Endothelial cell of hepatic sinusoid (primary cell): ENCODE measurements around the gene CACTIN.
"Not testable (repeated sequence)": the region's sequence is repeated elsewhere in the genome, so short reads cannot be mapped to it uniquely, and the experiment has no call there.

Experiments
- in situ Hi-C: cut with HindIII; loops from 2 replicates; pipeline ENCODE4 v1.10.0; 2017; ENCODE audit warnings: low sequenced_read_pairs

Gene CACTIN

DNA sequence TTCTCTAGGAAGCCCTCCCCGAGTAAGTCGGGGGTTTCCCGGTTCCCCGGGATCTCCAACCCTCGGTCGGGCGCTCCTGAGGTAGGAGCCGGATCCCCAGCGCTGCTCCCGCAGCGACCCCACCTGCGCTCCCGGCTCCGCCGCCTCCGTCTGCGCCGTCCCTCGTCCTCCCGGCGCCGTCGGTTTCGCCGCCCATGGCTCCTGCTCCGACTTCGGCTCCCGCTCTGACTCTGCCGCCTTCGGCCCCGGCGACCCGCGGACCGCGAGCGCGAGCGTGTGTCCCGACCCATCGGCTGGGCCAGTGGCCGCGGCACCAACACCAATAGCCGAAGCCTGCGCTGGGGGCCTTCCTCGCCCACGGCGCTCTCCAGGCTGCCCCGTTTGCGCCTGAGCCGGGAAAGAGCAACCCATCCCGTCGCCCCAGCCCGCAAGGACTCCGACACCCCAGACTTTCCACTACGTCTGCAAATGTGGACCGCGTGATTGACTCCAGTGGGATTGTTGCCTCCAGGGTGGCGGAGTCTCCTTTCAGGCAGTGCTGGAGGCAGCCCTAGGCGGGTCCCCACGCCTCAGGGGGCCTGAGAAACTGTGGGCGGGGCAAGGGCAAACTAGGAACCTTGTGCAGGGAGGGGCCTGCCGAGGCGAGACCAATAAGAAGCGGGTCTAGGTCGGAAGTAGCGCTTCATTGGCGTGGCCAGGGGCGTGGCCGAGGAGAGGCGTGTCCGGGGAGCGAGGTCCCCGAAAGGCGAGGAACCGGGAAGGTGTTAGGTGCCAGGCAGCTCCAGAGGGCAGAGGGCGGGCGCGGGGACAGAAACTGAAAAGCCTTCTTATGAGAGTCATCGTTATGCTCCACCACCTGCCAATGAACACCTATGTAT lies at the start of gene CACTIN:
Gene CACTIN, minus strand, starts transcription at position 318 of the 878 bp plus-strand sequence. Its CDS starts 28 bp downstream, at position 290.
- in situ Hi-C loops: loop anchor here (5.0 kb wide), 1 partner anchor 89 kb away; the partner anchor contains the start of gene TEKTIP1

DNA sequence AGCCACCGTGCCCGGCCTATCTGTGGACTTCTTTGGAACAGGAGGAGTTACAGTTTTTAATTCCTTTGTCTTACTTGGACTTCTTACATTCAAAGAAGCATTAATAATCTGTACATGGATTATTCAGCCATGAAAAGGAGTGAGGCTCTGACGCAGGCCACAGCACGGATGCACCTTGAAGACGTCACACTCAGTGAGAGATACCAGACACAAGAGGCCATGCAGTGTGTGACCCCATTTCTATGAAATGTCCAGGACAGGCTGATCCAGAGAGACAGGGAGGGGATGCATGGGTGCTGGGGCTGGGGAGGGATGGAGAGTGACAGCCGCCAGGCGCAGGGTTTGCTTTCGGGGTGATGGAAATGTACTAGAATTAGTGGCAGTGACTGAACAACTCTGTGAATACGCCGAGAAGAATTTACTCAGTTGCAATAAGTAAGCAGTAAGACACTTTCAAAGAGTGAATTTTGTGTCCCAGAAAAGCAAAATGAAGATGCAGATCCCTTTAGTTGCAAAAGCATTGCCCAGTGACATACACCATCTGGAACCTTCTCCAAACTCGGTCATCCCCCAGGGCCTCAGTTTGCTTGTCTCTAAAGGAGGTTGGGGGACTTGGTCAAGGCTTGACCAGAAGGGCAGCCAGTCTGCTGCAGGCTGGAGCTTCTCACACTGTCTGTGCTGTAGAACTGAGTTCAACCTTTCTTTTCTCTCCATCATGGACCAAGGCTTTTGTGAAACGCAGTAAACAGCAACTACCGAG lies 48.4 kb upstream of the CACTIN start:
- in situ Hi-C loops: no loop called here

DNA sequence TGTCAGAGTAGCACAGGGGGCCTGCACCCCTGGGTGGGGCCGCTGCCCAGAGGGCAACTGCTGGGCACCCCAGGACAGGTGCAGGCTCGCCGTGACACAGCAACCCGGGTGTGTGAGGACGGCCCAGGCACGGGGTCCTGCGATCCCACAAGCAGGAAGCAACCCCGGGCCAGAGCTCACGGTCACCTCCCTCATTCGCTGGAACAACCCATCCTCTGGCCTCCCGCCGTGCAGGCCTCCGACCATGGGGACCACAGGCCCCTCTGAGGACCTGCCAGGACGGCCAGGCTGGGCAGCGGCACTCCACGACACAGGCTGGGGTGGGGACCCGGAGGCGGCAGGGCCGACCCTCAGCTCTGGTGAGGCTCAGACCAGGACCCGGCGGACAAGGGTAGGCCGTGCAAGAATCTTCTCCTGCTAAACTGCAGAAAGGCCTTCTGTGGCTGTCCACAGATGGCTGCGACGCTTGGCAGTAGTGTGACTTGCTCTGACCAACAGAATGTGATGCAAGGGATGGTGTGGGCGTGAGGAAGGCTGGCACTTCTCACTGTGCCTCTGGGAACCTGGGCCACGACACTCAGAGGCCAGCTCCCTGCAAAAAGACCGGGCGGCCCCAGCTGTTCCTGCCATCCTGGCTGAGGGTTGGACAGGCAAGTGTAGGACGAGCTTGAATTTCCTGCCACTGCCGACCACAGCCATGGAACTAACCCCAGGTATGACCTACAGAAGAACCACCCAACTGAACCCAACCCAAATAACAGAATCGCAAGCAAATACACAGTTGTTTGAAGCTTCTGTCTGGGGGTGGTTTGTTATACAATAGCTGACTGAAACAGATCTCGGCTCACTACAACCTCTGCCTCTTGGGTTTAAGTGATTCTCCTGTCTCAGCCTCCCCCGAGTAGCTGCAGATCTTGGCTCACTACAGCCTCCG lies 47.2 kb upstream of the CACTIN start:
- in situ Hi-C loops: no loop called here

DNA sequence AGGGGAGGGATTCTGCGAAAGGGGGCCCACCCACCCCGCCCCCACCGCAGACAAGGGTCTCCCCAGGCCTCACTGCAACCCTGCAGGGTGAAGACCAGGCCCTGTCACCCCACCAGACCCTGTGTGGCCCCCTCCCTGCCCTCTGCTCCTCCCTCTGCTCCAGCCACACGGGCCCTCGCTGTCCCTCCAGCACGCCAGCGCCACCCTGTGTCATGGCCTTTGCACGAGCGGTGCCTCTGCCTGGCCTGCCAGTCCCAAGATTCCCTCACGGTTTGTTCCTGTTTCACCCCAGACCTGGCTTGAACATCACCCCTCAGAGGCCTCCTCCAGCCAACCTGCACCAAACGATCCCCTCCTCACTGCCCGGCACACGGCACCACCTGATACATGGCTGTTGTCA lies 46.4 kb upstream of the CACTIN start:
- in situ Hi-C loops: no loop called here

DNA sequence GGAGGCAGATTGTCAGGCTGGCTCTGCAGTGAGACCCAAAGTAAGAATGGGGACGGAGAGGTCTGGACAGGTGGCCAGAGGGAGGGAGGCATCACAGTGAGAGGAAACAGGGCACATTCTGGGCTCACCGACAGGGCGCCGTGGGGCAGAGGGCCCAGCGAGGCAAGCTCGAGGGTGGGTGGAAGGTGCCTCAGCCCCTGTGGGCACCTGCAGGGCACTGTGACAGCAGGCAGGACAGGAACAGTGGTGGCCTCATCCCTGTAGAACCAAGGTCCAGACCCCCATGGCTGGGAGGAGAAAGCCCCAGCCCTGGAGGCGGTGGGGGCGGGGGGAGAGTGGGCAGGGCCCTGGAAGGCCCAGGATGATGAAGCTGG lies 46.0 kb upstream of the CACTIN start:
- in situ Hi-C loops: no loop called here

DNA sequence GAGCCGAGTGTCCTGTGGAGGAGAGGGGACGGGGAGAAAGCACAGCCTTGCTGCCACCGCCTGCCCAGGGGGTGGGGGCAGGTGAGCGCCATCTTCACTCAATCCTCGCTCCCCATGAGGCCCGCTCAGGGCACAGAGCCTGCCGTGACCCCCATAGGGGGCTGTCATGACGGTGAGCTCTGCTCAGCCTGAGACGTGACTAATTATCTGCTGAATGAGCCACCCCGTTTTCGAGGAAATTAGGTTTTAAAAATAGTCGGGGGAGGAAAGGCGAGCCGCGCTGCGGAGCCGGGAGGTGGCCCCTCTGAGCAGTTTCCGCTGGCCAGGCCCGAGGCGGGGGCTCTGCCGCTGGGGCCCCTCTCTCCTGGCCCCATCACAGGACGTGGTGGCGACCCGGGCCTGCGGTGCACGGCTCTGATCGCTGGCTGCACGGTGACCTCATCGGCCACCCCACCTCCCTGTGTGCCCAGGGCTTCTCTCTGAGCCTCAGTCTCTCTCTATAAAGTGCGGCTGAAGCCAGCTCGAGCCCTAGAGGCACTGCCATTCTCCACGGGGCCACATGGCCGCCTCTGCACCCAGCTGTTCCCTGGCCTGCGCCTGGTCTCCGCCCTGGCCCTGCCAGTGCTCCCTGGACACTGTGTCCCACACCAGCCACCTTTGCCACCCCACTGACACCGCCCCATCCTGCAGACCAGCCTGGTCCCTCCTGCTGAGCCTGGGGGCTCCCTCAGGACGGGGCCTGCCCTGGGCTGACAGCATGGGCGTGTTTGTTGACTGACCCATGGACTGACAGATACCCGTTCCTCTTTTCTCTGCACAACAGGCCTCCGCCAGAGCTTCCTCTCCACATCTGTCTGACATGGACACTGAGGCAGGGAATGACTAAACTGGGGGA lies 45.3 kb upstream of the CACTIN start:
- in situ Hi-C loops: no loop called here

DNA sequence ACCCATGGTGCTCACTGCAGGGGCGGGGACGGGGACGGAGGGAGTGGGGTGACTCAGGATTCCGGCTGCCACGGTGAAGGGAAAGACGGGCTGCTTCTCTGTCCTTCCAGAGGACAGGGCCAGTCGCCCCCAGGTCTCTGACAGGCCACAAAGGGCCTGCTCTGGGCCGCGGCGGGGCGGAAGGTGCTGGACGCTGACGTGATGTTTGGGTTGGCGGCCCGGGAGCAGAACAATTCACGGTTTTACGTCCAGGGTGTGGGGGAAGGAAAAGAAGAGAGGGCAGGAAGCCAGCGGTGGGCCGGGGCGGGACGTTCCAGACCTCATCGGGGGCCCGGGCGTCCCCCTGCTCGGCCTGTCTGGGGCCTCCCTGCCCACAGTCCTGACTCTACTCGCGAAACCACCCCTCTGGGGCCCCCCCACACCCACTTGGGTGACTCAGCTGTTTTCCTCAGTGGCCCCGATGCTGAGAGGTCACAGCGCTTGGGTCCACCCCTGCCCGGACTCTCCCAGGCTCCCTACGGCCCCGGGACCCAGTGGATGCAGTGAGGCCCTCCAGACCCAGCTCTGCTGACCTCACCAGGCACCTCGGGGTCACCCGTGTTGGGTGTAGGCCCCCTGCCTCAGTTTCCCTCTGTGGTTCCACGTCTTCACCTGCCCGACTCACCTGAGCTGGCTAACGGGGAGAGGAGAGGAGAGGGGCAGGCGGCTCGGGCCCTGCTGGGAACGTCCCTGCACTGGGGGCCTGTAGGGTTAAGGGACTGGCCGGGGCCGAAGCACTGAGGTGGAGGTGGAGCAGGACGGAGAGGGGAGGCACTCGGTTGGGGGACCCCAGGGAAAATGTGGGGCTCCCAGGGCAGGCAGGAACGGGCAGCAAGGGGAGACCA lies 44.4 kb upstream of the CACTIN start:
- in situ Hi-C loops: no loop called here

DNA sequence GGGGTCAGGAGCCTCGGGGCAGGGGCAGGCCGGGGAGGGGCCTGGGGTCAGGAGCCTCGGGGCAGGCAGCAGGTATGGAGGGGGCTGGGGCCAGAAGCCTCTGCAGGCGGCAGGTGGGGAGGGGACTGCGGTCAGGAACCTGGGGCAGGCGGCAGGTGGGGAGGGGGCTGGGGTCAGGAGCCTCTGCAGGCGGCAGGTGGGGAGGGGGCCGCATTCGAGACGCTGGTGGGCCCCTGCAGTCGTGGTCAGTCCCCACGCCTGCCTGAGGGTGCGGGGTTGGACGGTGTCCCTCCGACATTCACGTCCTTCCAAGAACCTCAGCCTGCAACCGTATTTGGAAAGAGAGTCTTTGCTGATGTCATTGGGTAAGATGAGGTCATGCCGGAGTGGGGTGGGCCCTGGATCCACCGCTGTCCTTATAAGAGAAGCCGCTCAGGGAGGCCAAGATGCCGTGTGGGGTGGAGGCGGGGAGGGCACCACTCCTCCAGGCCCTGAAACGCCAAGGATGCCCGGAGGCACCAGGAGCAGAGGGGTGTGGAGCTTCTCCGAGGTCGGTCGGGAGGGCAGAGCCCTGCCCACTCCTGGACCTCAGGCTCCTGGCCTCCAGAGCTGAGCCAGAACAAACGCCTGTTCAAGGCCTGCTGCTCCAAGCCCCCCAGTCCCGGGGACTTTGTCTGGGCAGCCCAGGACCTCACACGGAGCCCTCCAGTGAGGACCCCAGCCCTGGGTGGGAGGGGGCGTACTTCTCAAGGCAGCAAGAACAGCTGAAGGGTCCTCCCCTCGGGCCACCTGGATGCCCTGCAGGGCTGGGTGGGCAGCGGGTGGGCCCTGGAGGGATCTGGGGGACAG lies 43.6 kb upstream of the CACTIN start:
- in situ Hi-C loops: no loop called here

DNA sequence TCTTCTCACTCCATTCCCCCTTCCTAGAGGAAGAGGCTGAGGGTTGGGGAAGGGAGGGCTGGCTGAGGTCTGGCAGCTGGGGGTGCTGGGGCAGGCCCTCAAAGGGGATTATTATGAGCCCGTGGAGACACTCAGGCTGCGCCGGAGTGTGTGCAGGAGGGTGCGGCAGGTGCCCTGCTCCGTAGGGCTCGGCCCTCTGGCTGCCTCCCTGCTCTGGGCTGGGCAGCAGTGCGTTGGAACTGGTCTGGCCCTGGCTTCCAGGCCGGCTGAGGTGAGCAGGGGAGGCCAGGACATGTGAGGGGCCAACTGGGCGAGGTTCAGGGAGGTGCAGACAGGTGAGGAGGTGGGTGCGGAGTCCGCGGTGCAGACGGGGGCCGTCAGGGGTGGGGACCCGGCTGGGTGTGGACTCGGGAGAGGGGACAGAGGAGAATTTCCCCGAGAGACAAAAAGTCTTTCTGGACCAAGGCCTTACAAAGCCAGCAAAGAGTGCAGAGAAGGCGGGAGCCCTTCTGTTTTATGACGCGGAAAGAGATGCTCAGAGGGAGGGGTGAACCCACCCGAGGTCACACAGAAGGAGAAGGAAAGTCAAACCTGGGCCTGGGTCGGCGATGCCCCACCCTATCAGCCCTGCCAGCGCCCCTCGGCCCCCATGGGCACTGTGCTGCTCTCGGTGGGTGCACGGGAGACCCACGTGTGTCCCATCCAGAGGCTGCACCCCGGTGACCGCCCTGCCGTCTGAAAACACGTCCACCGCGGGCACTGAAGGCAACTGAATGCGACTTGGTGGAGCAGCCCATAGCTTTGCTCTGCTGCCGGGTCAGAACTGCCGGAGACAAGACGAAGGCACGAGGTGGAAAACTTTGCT lies 42.7 kb upstream of the CACTIN start:
- in situ Hi-C loops: no loop called here

DNA sequence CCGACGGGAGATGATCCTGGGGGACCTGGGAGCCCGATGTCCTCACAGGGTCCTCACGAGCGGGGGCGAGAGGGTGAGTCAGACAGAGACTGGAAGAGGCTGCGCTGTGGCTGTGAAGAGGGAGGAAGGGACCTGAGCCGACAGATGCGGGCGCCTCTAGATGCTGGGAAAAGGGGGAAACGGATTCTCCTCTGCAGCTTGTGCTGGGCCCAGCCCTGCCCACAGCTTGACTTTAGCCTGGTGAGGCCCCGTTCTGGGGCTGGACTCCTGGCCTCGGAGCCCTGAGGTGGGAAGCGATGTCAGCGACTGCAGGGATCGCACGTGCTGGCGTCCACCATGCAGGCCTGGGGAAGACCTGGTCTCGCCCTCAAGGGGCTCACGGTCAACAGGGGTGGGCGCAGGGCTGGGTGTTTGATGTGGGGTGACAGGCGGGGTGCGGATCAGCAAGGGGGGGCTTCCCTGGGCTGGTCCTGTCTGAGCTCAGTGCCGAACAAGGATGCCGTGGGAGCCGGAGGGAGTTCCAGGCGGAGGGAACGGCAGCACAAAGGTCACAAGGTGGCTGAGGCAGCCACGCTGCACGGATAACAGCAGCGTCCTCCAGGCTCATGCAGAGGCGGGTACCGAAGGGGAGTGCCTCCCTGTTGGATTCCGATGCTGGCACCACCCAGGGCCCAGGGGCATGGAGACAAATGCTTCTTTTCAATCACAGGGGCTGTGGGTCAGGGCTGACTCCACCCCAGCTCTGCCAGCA lies 41.9 kb upstream of the CACTIN start:
- in situ Hi-C loops: no loop called here

DNA sequence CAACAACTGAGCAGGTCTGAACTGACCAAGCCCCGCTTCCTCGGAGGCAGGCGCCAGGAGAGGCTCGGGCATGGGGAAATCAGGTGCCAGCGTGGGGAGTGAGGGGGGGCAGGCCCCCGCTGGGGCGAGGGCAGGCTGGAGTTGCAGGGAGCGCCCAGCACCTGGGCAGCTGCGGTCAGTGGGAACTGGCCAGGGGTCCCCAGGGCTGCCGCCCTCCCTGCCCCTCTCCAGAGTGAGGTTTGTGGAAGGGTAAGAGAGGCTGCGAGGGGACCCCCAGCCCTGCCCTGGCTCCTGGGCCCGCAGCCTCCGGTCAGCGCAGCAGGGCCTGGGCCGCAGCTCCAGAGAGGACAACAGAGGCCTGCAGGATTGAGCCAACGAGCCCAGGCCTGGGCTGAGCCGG lies 41.2 kb upstream of the CACTIN start:
- in situ Hi-C loops: no loop called here

DNA sequence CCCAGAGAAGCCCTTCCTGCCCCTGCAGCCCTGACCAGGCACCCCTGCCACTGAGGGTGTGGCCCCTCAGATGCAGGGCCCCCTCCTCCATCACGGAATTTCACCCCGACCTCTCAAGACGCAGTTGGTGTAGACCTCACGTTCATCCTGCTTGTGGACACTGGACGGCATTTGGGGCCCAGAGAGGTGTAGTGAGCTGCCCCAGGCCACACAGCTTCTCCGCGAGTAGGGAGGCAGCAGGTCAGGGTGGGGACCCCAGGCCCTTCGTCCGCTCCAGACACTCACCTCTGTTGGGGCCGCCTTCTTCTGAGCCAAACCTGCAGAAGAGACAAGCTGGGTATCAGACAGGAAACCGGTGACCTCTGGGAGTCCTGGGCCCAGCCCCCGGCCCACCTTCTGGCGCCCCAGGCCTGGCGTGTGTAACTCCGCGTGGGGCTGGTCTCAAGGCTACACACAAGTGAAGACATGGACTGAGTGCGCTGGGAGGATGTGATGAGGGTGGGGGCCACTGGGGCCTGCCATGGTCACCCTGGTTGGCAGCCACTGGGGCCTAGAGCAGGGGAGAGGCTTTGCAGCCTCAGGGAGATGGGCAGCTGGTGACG lies 40.5 kb upstream of the CACTIN start:
- in situ Hi-C loops: no loop called here

DNA sequence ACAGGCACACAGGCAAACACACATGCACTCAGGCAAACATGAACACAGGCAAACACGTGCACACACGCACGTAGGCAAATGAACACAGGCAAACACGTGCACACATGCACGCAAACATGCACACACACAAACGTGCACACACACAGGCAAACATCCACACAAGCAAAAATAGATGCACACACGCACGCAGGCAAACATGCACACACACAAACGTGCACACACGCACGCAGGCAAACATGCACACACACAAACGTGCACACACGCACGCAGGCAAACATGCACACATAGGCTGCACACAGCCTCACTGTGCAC lies 39.9 kb upstream of the CACTIN start:
- in situ Hi-C loops: not testable (repeated sequence)

DNA sequence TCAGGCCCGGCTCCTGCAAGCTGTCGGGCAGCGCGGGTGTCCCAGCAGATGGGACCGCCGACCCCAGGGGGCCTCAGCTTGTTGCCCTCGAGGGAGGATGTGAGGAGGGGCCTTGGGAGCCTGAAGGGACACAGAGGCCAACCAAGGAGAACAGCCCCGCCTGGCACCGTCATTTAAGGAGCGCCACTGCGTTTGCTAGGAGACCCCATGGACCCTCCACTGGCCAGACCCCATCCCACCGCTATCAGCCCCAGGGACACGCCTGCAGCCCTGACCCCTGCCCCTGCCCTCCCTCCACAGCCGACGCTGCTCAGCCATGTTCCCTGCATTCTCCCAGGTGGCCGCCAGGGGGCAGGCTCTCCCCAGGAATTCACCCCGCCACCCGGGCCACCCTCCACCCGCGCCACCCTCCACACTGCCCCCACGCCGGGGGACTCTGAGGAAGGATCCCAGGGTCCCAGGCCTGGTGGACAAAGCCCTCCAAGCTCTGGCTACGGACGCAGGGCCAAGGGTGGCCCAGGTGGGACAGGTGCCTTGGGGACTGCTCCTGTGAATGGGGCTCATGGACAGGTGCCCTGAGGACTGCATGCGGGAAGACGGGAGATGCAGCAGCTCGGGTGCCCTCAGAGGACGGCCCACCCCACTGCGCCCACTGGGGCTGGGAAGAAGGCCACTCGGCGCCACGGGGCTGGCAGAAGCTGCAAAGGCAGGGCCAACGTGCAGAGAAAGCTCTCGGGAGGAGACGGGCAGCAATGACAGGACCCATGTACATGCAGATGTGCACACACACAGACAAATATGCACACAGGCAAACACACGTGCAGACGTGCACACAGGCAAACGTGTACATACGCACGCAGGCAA lies 39.3 kb upstream of the CACTIN start:
- in situ Hi-C loops: no loop called here

DNA sequence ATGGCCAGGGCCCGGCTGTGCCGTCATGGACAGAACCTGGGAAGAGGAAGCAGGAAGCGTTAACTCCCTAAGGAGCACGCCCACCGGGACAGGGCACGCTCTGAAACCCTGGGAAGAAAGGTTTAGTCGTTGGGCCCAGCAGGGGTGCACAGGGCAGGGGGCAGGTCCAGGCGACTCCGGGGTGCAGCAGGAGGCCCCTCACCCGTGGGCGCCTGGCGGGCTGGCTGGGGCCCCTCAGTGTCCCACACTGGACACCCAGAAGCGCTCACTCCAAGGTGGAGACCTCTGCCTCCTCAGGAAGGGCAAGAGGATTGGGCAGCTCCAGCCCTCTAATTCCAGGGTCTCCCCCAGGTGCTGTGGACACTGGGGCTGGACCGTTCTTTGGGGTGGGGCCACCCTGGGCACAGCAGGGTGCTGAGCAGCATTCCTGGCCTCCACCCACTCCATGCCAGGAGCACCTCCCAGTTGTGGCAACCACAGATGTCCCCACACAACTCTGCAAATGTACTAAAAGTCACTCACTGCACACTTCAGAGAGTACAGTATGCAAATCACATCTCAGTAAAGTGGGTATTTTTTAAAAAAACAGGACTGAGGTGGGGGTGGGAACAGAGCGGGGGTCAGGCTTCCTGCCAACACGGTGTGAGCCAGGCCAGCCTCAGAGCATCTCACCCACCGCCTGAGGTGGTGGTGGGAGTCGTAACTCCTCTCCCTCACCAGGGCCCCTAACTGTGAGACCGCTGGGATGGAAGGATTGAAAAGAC lies 38.5 kb upstream of the CACTIN start:
- in situ Hi-C loops: no loop called here
